Measurements from ENCODE around the gene FABP1.

Gene FABP1

GRCh38 chr2:88090446-88091283, 37.2 kb downstream of the FABP1 start:
- no peaks in the 10 kb centered on the region for H3K36me3 Mint-ChIP-seq
- no peaks in the 10 kb centered on the region for H3K9me3 Mint-ChIP-seq
- peaks cover 12 to 19% of the 10 kb centered on the region in 2 donors for H3K4me1 Mint-ChIP-seq
- no peak overlapping the region for H3K27ac Mint-ChIP-seq
- DNase-seq (no peak), ATAC-seq (replicated peaks) (peak; percentile 53 to 62)
- no peak overlapping the region for H3K4me3 Mint-ChIP-seq
- H3K27me3 Mint-ChIP-seq = no peaks in the 10 kb centered on the region

- ATAC-seq (replicated peaks) (no peak), DNase-seq (no peak)
- no peak overlapping the region for H3K27ac Mint-ChIP-seq
- H3K36me3 Mint-ChIP-seq = no peaks in the 10 kb centered on the region
- peaks cover 12 to 19% of the 10 kb centered on the region in 2 donors for H3K4me1 Mint-ChIP-seq
- H3K9me3 Mint-ChIP-seq = no peaks in the 10 kb centered on the region
- H3K4me3 Mint-ChIP-seq = no peak overlapping the region
- no peaks in the 10 kb centered on the region for H3K27me3 Mint-ChIP-seq
These were observed 38.9 kb downstream of the FABP1 start for GRCh38 chr2:88088999-88089398.

GRCh38 chr2:88087763-88088162, 40.1 kb downstream of the FABP1 start:
- peaks cover 0 to 5% of the 10 kb centered on the region in 2 donors for H3K27me3 Mint-ChIP-seq
- no peaks in the 10 kb centered on the region for H3K36me3 Mint-ChIP-seq
- no peak overlapping the region for H3K27ac Mint-ChIP-seq
- ATAC-seq (replicated peaks) (no peak), DNase-seq (no peak)
- H3K9me3 Mint-ChIP-seq = no peaks in the 10 kb centered on the region
- H3K4me3 Mint-ChIP-seq = no peak overlapping the region
- H3K4me1 Mint-ChIP-seq = peaks cover 12 to 19% of the 10 kb centered on the region in 2 donors

GRCh38 chr2:88087073-88087472, 40.8 kb downstream of the FABP1 start:
- Mint-ChIP-seq H3K36me3 (no peaks in the 10 kb centered on the region), H3K9me3 (no peaks in the 10 kb centered on the region), H3K4me3 (no peak overlapping the region), H3K4me1 (peaks cover 12 to 19% of the 10 kb centered on the region in 2 donors), H3K27me3 (peaks cover 0 to 5% of the 10 kb centered on the region in 2 donors), H3K27ac (no peak overlapping the region)
- DNase-seq = no peak
- no peak for ATAC-seq (replicated peaks)

GRCh38 chr2:88086401-88086800, 41.5 kb downstream of the FABP1 start:
- no peak for DNase-seq
- Mint-ChIP-seq H3K4me1 (peaks cover 11 to 18% of the 10 kb centered on the region in 2 donors), H3K27me3 (peaks cover 0 to 5% of the 10 kb centered on the region in 2 donors), H3K4me3 (no peak overlapping the region), H3K27ac (no peak overlapping the region), H3K9me3 (no peaks in the 10 kb centered on the region), H3K36me3 (no peaks in the 10 kb centered on the region)
- no peak for ATAC-seq (replicated peaks)

- H3K4me1 Mint-ChIP-seq = peaks cover 6 to 10% of the 10 kb centered on the region in 2 donors
- no peaks in the 10 kb centered on the region for H3K9me3 Mint-ChIP-seq
- no peaks in the 10 kb centered on the region for H3K36me3 Mint-ChIP-seq
- no peak overlapping the region for H3K27ac Mint-ChIP-seq
- H3K4me3 Mint-ChIP-seq = no peak overlapping the region
- H3K27me3 Mint-ChIP-seq = peaks cover 0 to 5% of the 10 kb centered on the region in 2 donors
- ATAC-seq (replicated peaks) = no peak
- no peak for DNase-seq
These were observed 42.3 kb downstream of the FABP1 start for GRCh38 chr2:88085602-88086001.

- no peaks in the 10 kb centered on the region for H3K36me3 Mint-ChIP-seq
- no peak for DNase-seq
- no peak for ATAC-seq (replicated peaks)
- no peak overlapping the region for H3K4me3 Mint-ChIP-seq
- no peak overlapping the region for H3K27ac Mint-ChIP-seq
- H3K27me3 Mint-ChIP-seq = peaks cover 0 to 5% of the 10 kb centered on the region in 2 donors
- no peaks in the 10 kb centered on the region for H3K9me3 Mint-ChIP-seq
- peaks cover 3 to 5% of the 10 kb centered on the region in 2 donors for H3K4me1 Mint-ChIP-seq
These were observed 42.8 kb downstream of the FABP1 start for GRCh38 chr2:88085099-88085498.

- Mint-ChIP-seq H3K9me3 (no peaks in the 10 kb centered on the region), H3K4me1 (no peaks in the 10 kb centered on the region), H3K4me3 (no peak overlapping the region), H3K36me3 (no peaks in the 10 kb centered on the region), H3K27ac (no peak overlapping the region), H3K27me3 (peaks cover 0 to 5% of the 10 kb centered on the region in 2 donors)
- DNase-seq (no peak), ATAC-seq (replicated peaks) (no peak)
These were observed 45.1 kb downstream of the FABP1 start for GRCh38 chr2:88082781-88083180.

GRCh38 chr2:88081924-88082608, 45.8 kb downstream of the FABP1 start:
- no peak overlapping the region for H3K27ac Mint-ChIP-seq
- no peak overlapping the region for H3K4me3 Mint-ChIP-seq
- ATAC-seq (replicated peaks) (no peak), DNase-seq (no peak)
- H3K9me3 Mint-ChIP-seq = no peaks in the 10 kb centered on the region
- no peaks in the 10 kb centered on the region for H3K36me3 Mint-ChIP-seq
- no peaks in the 10 kb centered on the region for H3K4me1 Mint-ChIP-seq
- H3K27me3 Mint-ChIP-seq = peaks cover 0 to 5% of the 10 kb centered on the region in 2 donors

- Mint-ChIP-seq H3K4me1 (no peaks in the 10 kb centered on the region), H3K9me3 (no peaks in the 10 kb centered on the region), H3K27me3 (peaks cover 0 to 9% of the 10 kb centered on the region in 2 donors), H3K27ac (no peak overlapping the region), H3K4me3 (no peak overlapping the region), H3K36me3 (no peaks in the 10 kb centered on the region)
- DNase-seq (no peak), ATAC-seq (replicated peaks) (no peak)
These were observed 47.3 kb downstream of the FABP1 start for GRCh38 chr2:88080545-88080944.

- peaks cover 2 to 4% of the 10 kb centered on the region in 2 donors for H3K9me3 Mint-ChIP-seq
- ATAC-seq (replicated peaks) = no peak
These were observed 49.2 kb downstream of the FABP1 start for GRCh38 chr2:88078643-88079172.

GRCh38 chr2:88077080-88077479, 50.8 kb downstream of the FABP1 start:
- no peak overlapping the region for H3K27ac Mint-ChIP-seq
- H3K4me1 Mint-ChIP-seq = no peaks in the 10 kb centered on the region
- no peak for DNase-seq
- H3K4me3 Mint-ChIP-seq = no peak overlapping the region
- no peaks in the 10 kb centered on the region for H3K36me3 Mint-ChIP-seq
- H3K27me3 Mint-ChIP-seq = peaks cover 0 to 5% of the 10 kb centered on the region in 2 donors
- peaks cover 2 to 4% of the 10 kb centered on the region in 2 donors for H3K9me3 Mint-ChIP-seq
- ATAC-seq (replicated peaks) = no peak

More at GRCh38 chr2:88078643-88079172, 49.2 kb downstream of the FABP1 start:
- no peak for DNase-seq
- Mint-ChIP-seq H3K4me1 (no peaks in the 10 kb centered on the region), H3K27ac (no peak overlapping the region), H3K36me3 (no peaks in the 10 kb centered on the region), H3K27me3 (peaks cover 0 to 9% of the 10 kb centered on the region in 2 donors), H3K4me3 (no peak overlapping the region)

GRCh38 chr2:88074854-88075292, 53.0 kb downstream of the FABP1 start:
- peaks cover 0 to 5% of the 10 kb centered on the region in 2 donors for H3K27me3 Mint-ChIP-seq
- H3K27ac Mint-ChIP-seq = no peak overlapping the region
- ATAC-seq (replicated peaks) = no peak
- no peaks in the 10 kb centered on the region for H3K4me1 Mint-ChIP-seq
- H3K4me3 Mint-ChIP-seq = no peak overlapping the region
- peaks cover 2 to 4% of the 10 kb centered on the region in 2 donors for H3K9me3 Mint-ChIP-seq
- H3K36me3 Mint-ChIP-seq = no peaks in the 10 kb centered on the region
- DNase-seq = no peak

- DNase-seq = no peak
- H3K27me3 Mint-ChIP-seq = peaks cover 0 to 5% of the 10 kb centered on the region in 2 donors
- no peak overlapping the region for H3K27ac Mint-ChIP-seq
- no peak for ATAC-seq (replicated peaks)
- no peaks in the 10 kb centered on the region for H3K36me3 Mint-ChIP-seq
- H3K4me3 Mint-ChIP-seq = no peak overlapping the region
- peaks cover 2 to 4% of the 10 kb centered on the region in 2 donors for H3K9me3 Mint-ChIP-seq
- H3K4me1 Mint-ChIP-seq = no peaks in the 10 kb centered on the region
These were observed 53.7 kb downstream of the FABP1 start for GRCh38 chr2:88074150-88074549.
